Measurements from ENCODE around the gene TBX18. TPM values are rescaled to one million over a fixed set of nuclear protein-coding genes. Genes with fewer than 3 reads are reported as not detected.

TBX18 gene
- total RNA-seq, 4 donors from 2014 or later, result 0.15 to 4.4 (median 1.9) TPM

- H3K9me3 ChIP-seq, result no peaks in the 10 kb centered on the region
- no peak for TF ChIP-seq POLR2A (IDR thresholded peaks at IDR 0.05)
- TF ChIP-seq, protein P1, sequence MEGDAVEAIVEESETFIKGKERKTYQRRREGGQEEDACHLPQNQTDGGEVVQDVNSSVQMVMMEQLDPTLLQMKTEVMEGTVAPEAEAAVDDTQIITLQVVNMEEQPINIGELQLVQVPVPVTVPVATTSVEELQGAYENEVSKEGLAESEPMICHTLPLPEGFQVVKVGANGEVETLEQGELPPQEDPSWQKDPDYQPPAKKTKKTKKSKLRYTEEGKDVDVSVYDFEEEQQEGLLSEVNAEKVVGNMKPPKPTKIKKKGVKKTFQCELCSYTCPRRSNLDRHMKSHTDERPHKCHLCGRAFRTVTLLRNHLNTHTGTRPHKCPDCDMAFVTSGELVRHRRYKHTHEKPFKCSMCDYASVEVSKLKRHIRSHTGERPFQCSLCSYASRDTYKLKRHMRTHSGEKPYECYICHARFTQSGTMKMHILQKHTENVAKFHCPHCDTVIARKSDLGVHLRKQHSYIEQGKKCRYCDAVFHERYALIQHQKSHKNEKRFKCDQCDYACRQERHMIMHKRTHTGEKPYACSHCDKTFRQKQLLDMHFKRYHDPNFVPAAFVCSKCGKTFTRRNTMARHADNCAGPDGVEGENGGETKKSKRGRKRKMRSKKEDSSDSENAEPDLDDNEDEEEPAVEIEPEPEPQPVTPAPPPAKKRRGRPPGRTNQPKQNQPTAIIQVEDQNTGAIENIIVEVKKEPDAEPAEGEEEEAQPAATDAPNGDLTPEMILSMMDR (IDR thresholded peaks at IDR 0.05), result no peak
- 33 to 40% methylated on average over 2 of the region's 2 CpGs for WGBS, 2 donors
- H3K4me1 ChIP-seq, result no peaks in the 10 kb centered on the region
- no peak for DNase-seq
- H3K4me3 ChIP-seq, result no peak overlapping the region
- H3K27ac ChIP-seq, result no peak overlapping the region
- intact Hi-C loops (cut with DNase I), result no loop called here
- no peaks in the 10 kb centered on the region for H3K36me3 ChIP-seq
- H3K27me3 ChIP-seq, result no peaks in the 10 kb centered on the region
These were observed 100.5 kb downstream of the TBX18 start for GRCh38 chr6:84663866-84664265.

GRCh38 chr6:84657486-84657885, 106.9 kb downstream of the TBX18 start:
- H3K36me3 ChIP-seq, result no peaks in the 10 kb centered on the region
- intact Hi-C loops (cut with DNase I), result no loop called here
- no peak overlapping the region for H3K27ac ChIP-seq
- TF ChIP-seq POLR2A (IDR thresholded peaks at IDR 0.05), result no peak
- TF ChIP-seq, protein P1 (IDR thresholded peaks at IDR 0.05), result no peak
- WGBS, 2 donors, result 73 to 78% methylated on average over 2 of the region's 2 CpGs
- DNase-seq, result no peak
- H3K4me1 ChIP-seq, result no peaks in the 10 kb centered on the region
- H3K9me3 ChIP-seq, result no peaks in the 10 kb centered on the region
- H3K4me3 ChIP-seq, result no peak overlapping the region
- no peaks in the 10 kb centered on the region for H3K27me3 ChIP-seq

- no peaks in the 10 kb centered on the region for H3K36me3 ChIP-seq
- H3K27me3 ChIP-seq, result no peaks in the 10 kb centered on the region
- no peak overlapping the region for H3K4me3 ChIP-seq
- H3K4me1 ChIP-seq, result no peaks in the 10 kb centered on the region
- no peaks in the 10 kb centered on the region for H3K9me3 ChIP-seq
- no peak for DNase-seq
- intact Hi-C loops (cut with DNase I), result no loop called here
- WGBS, 2 donors, result 38 to 50% methylated on average over 2 of the region's 2 CpGs
- H3K27ac ChIP-seq, result no peak overlapping the region
- TF ChIP-seq, protein P1 (IDR thresholded peaks at IDR 0.05), result no peak
- TF ChIP-seq POLR2A (IDR thresholded peaks at IDR 0.05), result no peak
These were observed 107.4 kb downstream of the TBX18 start for GRCh38 chr6:84657025-84657424.

DNA sequence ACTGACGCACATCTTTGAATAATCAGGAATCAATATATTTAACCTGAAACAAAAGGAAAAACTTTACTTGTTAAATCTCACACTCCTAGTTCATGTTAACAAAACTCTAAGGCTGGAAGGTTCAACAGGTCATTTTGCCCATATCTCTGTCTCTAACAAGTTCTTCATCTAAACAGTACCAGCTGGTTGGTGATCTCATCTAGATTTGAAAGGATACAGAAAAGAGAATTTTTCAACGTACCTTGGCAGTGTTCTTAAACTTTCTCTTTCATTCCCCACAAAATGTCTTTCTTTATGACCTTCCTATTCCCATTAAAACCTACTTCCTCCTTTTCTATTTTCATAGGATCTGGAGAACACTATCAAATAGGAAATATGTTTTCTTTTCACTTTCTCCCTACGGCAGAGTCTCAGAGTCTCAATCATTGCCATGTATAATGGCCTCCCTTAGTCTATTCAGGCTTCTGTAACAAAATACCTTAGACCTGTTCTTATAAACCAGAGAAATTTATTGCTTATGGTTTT, 111.3 kb downstream of the TBX18 start:
- Histone ChIP-seq H3K27ac (no peak overlapping the region), H3K36me3 (no peaks in the 10 kb centered on the region), H3K4me1 (no peaks in the 10 kb centered on the region), H3K4me3 (no peak overlapping the region), H3K9me3 (no peaks in the 10 kb centered on the region), H3K27me3 (no peaks in the 10 kb centered on the region)
- 81 to 85% methylated on average over 3 of the region's 3 CpGs for WGBS, 2 donors
- TF ChIP-seq, protein P1 (IDR thresholded peaks at IDR 0.05), result no peak
- TF ChIP-seq POLR2A (IDR thresholded peaks at IDR 0.05), result no peak
- intact Hi-C loops (cut with DNase I), result no loop called here
- no peak for DNase-seq

- Histone ChIP-seq H3K4me3 (no peak overlapping the region), H3K27ac (no peak overlapping the region), H3K4me1 (no peaks in the 10 kb centered on the region), H3K36me3 (no peaks in the 10 kb centered on the region), H3K9me3 (no peaks in the 10 kb centered on the region), H3K27me3 (no peaks in the 10 kb centered on the region)
- no peak for DNase-seq
- TF ChIP-seq, protein P1 (IDR thresholded peaks at IDR 0.05), result no peak
- TF ChIP-seq POLR2A (IDR thresholded peaks at IDR 0.05), result no peak
- WGBS, 2 donors, result 59 to 70% methylated on average over 3 of the region's 3 CpGs
- intact Hi-C loops (cut with DNase I), result no loop called here
These were observed 111.9 kb downstream of the TBX18 start for GRCh38 chr6:84652356-84653026.
